ENCODE data around the gene TMBIM6. TPM values are rescaled to one million over a fixed set of nuclear protein-coding genes. Genes with fewer than 3 reads are reported as not detected.

Gene TMBIM6
- total and polyA plus RNA-seq, 7 experiments from 2014 or later = 307 to 916 (median 392) TPM

GRCh38 chr12:49761677-49762467, 20.5 kb downstream of the TMBIM6 start:
- DNase-seq = no peak

GRCh38 chr12:49762468-49762847, 21.1 kb downstream of the TMBIM6 start:
- Histone ChIP-seq H3K27ac (ENCODE audit: low read depth, low read length) (peak overlapping the region; percentile 57), H3K4me1 (ENCODE audit: control insufficient read depth in 2 of 2, insufficient read depth in 2 of 2, low read length in 2 of 2) (peaks cover 25 to 43% of the 10 kb centered on the region in 2 donors), H3K27me3 (ENCODE audit: control insufficient read depth in 2 of 2, insufficient read depth in 2 of 2, low read length in 2 of 2) (no peaks in the 10 kb centered on the region), H3K4me3 (ENCODE audit: low read length) (no peak overlapping the region), H3K9me3 (ENCODE audit: control insufficient read depth in 2 of 3, low read length in 3 of 3) (no peaks in the 10 kb centered on the region), H3K36me3 (ENCODE audit: control insufficient read depth in 2 of 3, insufficient read depth in 3 of 3, low read length in 3 of 3) (peaks cover 23 to 64% (median 33%) of the 10 kb centered on the region in 3 experiments)
- intact Hi-C loops (cut with micrococcal nuclease) = loop anchor here (1.0 to 5.0 kb wide), 3 partner anchors 12 to 125 kb away; partner anchors contain the start of gene TMBIM6 (in 1 of the 2)
- Mint-ChIP-seq H3K9me3 (no peaks in the 10 kb centered on the region), H3K4me1 (peaks cover 41 to 64% (median 57%) of the 10 kb centered on the region in 7 donors), H3K4me3 (peak overlapping the region in 7 of 10 donors; percentile 53 to 78 (median 62)), H3K27me3 (no peaks in the 10 kb centered on the region), H3K27ac (peak overlapping the region; percentile 76 to 93 (median 84)), H3K36me3 (peaks cover 8 to 52% (median 43%) of the 10 kb centered on the region in 5 donors)
- DNase-seq (peak in 4 of 9 donors; percentile 24 to 35 (median 30)), ATAC-seq (peak; percentile 43)
- CTCF ChIA-PET = interaction anchor here (0.7 to 3.1 kb wide), 13 partner anchors 13 to 126 kb away, joined by 3 to 32 read pairs (median 4); partner anchors contain the start of gene TMBIM6
- POLR2A ChIA-PET = interaction anchor here (0.5 to 6.1 kb wide), 10 partner anchors 10 to 841 kb away, joined by 3 to 36 read pairs (median 3); partner anchors contain the start of gene TMBIM6

More at GRCh38 chr12:49761677-49762467, 20.5 kb downstream of the TMBIM6 start:
- Histone ChIP-seq H3K9me3 (ENCODE audit: control insufficient read depth in 2 of 3, low read length in 3 of 3) (no peaks in the 10 kb centered on the region), H3K4me3 (ENCODE audit: low read length) (no peak overlapping the region), H3K27me3 (ENCODE audit: control insufficient read depth in 2 of 2, insufficient read depth in 2 of 2, low read length in 2 of 2) (no peaks in the 10 kb centered on the region), H3K36me3 (ENCODE audit: control insufficient read depth in 2 of 3, insufficient read depth in 3 of 3, low read length in 3 of 3) (peaks cover 23 to 69% (median 33%) of the 10 kb centered on the region in 3 experiments), H3K4me1 (ENCODE audit: control insufficient read depth in 2 of 2, insufficient read depth in 2 of 2, low read length in 2 of 2) (peaks cover 25 to 42% of the 10 kb centered on the region in 2 donors), H3K27ac (ENCODE audit: low read depth, low read length) (peak overlapping the region; percentile 57)
- H3K4me1 Mint-ChIP-seq = peaks cover 41 to 63% (median 53%) of the 10 kb centered on the region in 7 donors
- intact Hi-C loops (cut with micrococcal nuclease) = loop anchor here (1.0 to 5.0 kb wide), 3 partner anchors 12 to 125 kb away; partner anchors contain the start of gene TMBIM6 (in 1 of the 2)
- H3K9me3 Mint-ChIP-seq = no peaks in the 10 kb centered on the region
- no peaks in the 10 kb centered on the region for H3K27me3 Mint-ChIP-seq
- POLR2A ChIA-PET = interaction anchor here (0.9 to 6.1 kb wide), 8 partner anchors 10 to 840 kb away, joined by 3 to 36 read pairs (median 3); partner anchors contain the start of gene TMBIM6
- no peak for ATAC-seq
- peaks cover 11 to 56% (median 48%) of the 10 kb centered on the region in 5 donors for H3K36me3 Mint-ChIP-seq
- peak overlapping the region in 5 of 10 donors; percentile 2 to 76 (median 28) for H3K4me3 Mint-ChIP-seq
- CTCF ChIA-PET = interaction anchor here (0.7 to 3.1 kb wide), 13 partner anchors 13 to 125 kb away, joined by 3 to 32 read pairs (median 4); partner anchors contain the start of gene TMBIM6
- peak overlapping the region; percentile 55 to 92 (median 84) for H3K27ac Mint-ChIP-seq

GRCh38 chr12:49763006-49763591, 21.7 kb downstream of the TMBIM6 start:
- H3K36me3 ChIP-seq (ENCODE audit: control insufficient read depth in 2 of 3, insufficient read depth in 3 of 3, low read length in 3 of 3) = peaks cover 19 to 57% (median 26%) of the 10 kb centered on the region in 3 experiments
- peak overlapping the region; percentile 57 for H3K27ac ChIP-seq (ENCODE audit: low read depth, low read length)
- ATAC-seq = peak; percentile 92
- Mint-ChIP-seq H3K27me3 (no peaks in the 10 kb centered on the region), H3K4me3 (peak overlapping the region; percentile 29 to 78 (median 54)), H3K4me1 (peaks cover 42 to 65% (median 60%) of the 10 kb centered on the region in 7 donors), H3K27ac (peak overlapping the region; percentile 76 to 93 (median 84)), H3K9me3 (no peaks in the 10 kb centered on the region), H3K36me3 (peaks cover 7 to 51% (median 37%) of the 10 kb centered on the region in 5 donors)
- H3K27me3 ChIP-seq (ENCODE audit: control insufficient read depth in 2 of 2, insufficient read depth in 2 of 2, low read length in 2 of 2) = no peaks in the 10 kb centered on the region
- ChIA-PET POLR2A (interaction anchor here (0.5 to 6.1 kb wide), 7 partner anchors 14 to 842 kb away, joined by 3 to 36 read pairs (median 3); partner anchors contain the start of gene TMBIM6), CTCF (interaction anchor here (0.7 to 3.1 kb wide), 12 partner anchors 14 to 127 kb away, joined by 3 to 32 read pairs (median 4); partner anchors contain the start of gene TMBIM6)
- H3K4me3 ChIP-seq (ENCODE audit: low read length) = no peak overlapping the region
- intact Hi-C loops (cut with micrococcal nuclease) = loop anchor here (1.0 to 5.0 kb wide), 4 partner anchors 15 to 126 kb away; partner anchors contain the start of gene TMBIM6 (in 1 of the 2)
- H3K9me3 ChIP-seq (ENCODE audit: control insufficient read depth in 2 of 3, low read length in 3 of 3) = no peaks in the 10 kb centered on the region
- DNase-seq = peak; percentile 61 to 77 (median 68)
- H3K4me1 ChIP-seq (ENCODE audit: control insufficient read depth in 2 of 2, insufficient read depth in 2 of 2, low read length in 2 of 2) = peaks cover 25 to 43% of the 10 kb centered on the region in 2 donors

- no peaks in the 10 kb centered on the region for H3K9me3 Mint-ChIP-seq
- no peak for DNase-seq
- Histone ChIP-seq H3K9me3 (ENCODE audit: control insufficient read depth in 2 of 3, low read length in 3 of 3) (no peaks in the 10 kb centered on the region), H3K4me1 (ENCODE audit: control insufficient read depth in 2 of 2, insufficient read depth in 2 of 2, low read length in 2 of 2) (peaks cover 25 to 43% of the 10 kb centered on the region in 2 donors), H3K36me3 (ENCODE audit: control insufficient read depth in 2 of 3, insufficient read depth in 3 of 3, low read length in 3 of 3) (peaks cover 8 to 47% (median 16%) of the 10 kb centered on the region in 3 experiments), H3K27ac (ENCODE audit: low read depth, low read length) (peak overlapping the region; percentile 57), H3K4me3 (ENCODE audit: low read length) (no peak overlapping the region), H3K27me3 (ENCODE audit: control insufficient read depth in 2 of 2, insufficient read depth in 2 of 2, low read length in 2 of 2) (no peaks in the 10 kb centered on the region)
- peaks cover 42 to 65% (median 60%) of the 10 kb centered on the region in 7 donors for H3K4me1 Mint-ChIP-seq
- peak overlapping the region; percentile 55 to 87 (median 81) for H3K27ac Mint-ChIP-seq
- peaks cover 7 to 41% (median 27%) of the 10 kb centered on the region in 5 donors for H3K36me3 Mint-ChIP-seq
- ChIA-PET POLR2A (interaction anchor here (0.6 to 6.1 kb wide), 3 partner anchors 18 to 23 kb away, joined by 3 to 36 read pairs (median 3); partner anchors contain the start of gene TMBIM6), CTCF (interaction anchor here (1.3 to 3.1 kb wide), 3 partner anchors 15 to 75 kb away, joined by 5 to 32 read pairs (median 5); partner anchors contain the start of gene TMBIM6)
- peak overlapping the region in 7 of 10 donors; percentile 7 to 78 (median 62) for H3K4me3 Mint-ChIP-seq
- ATAC-seq = no peak
- no peaks in the 10 kb centered on the region for H3K27me3 Mint-ChIP-seq
- intact Hi-C loops (cut with micrococcal nuclease) = loop anchor here in 1 of 2 donors (5.0 kb wide), 1 partner anchor 127 kb away; no protein-coding TSS in a partner anchor
Measured at GRCh38 chr12:49764126-49764525, 22.8 kb downstream of the TMBIM6 start.

GRCh38 chr12:49766115-49766455, 24.7 kb downstream of the TMBIM6 start:
- Histone ChIP-seq H3K4me3 (ENCODE audit: low read length) (no peak overlapping the region), H3K27ac (ENCODE audit: low read depth, low read length) (no peak overlapping the region), H3K27me3 (ENCODE audit: control insufficient read depth in 2 of 2, insufficient read depth in 2 of 2, low read length in 2 of 2) (no peaks in the 10 kb centered on the region), H3K4me1 (ENCODE audit: control insufficient read depth in 2 of 2, insufficient read depth in 2 of 2, low read length in 2 of 2) (peaks cover 25 to 43% of the 10 kb centered on the region in 2 donors), H3K36me3 (ENCODE audit: control insufficient read depth in 2 of 3, insufficient read depth in 3 of 3, low read length in 3 of 3) (peaks cover 4 to 29% (median 11%) of the 10 kb centered on the region in 3 experiments), H3K9me3 (ENCODE audit: control insufficient read depth in 2 of 3, low read length in 3 of 3) (no peaks in the 10 kb centered on the region)
- no peaks in the 10 kb centered on the region for H3K9me3 Mint-ChIP-seq
- ChIA-PET POLR2A (interaction anchor here (1.1 kb wide), 2 partner anchors 24 to 62 kb away, joined by 3 read pairs; partner anchors contain the start of genes NCKAP5L and TMBIM6), CTCF (interaction anchor here (0.5 to 0.8 kb wide), 2 partner anchors 73 to 179 kb away, joined by 3 read pairs; no protein-coding TSS in a partner anchor)
- H3K27me3 Mint-ChIP-seq = no peaks in the 10 kb centered on the region
- peak overlapping the region in 7 of 9 donors; percentile 29 to 91 (median 81) for H3K27ac Mint-ChIP-seq
- ATAC-seq (no peak), DNase-seq (no peak)
- peaks cover 7 to 38% (median 26%) of the 10 kb centered on the region in 5 donors for H3K36me3 Mint-ChIP-seq
- no peak overlapping the region for H3K4me3 Mint-ChIP-seq
- H3K4me1 Mint-ChIP-seq = peaks cover 40 to 64% (median 58%) of the 10 kb centered on the region in 7 donors
- intact Hi-C loops (cut with micrococcal nuclease) = no loop called here
